DOHH2 (cell line): ENCODE measurements around the gene WDTC1.

Experiments used
- EZH2phosphoT487 ChIP-seq: fragments of 200-600 bp; sonication (generic); IDR thresholded peaks from 2 replicates; pipeline ENCODE4 v1.6.1; 2017; ENCODE audit warnings: borderline replicate concordance, mild to moderate bottlenecking, antibody characterized with exemption, low read length, moderate library complexity, mixed read lengths
- TF ChIP-seq, protein P1 (sequence below): fragments of 200-600 bp; sonication (generic); IDR thresholded peaks from one replicate; pipeline ENCODE4 v1.5.1; 2014; ENCODE audit warnings: antibody characterized with exemption, mild to moderate bottlenecking, low read depth, low read length; ENCODE audit not compliant: poor library complexity, severe bottlenecking

DNA sequence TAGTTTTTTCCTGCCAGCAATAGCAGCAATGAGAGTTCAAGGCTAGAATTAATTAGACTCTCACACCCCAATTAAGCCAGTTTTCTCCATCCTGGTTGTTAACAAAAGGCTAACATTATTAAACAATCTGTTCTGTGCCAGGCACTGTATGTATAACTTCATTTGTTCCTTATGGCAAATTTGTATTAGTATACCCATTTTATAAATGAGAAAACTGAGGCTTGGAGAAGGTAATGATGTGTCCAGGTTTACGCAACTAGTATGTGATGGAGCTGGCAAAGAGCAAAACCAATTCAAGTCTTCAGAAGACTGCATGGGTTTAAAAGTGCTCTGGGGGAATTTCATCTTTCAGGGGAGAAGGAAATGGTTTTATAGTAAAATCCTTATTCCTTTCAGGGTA, 41.2 kb upstream of the WDTC1 start:
- TF ChIP-seq, protein P1, sequence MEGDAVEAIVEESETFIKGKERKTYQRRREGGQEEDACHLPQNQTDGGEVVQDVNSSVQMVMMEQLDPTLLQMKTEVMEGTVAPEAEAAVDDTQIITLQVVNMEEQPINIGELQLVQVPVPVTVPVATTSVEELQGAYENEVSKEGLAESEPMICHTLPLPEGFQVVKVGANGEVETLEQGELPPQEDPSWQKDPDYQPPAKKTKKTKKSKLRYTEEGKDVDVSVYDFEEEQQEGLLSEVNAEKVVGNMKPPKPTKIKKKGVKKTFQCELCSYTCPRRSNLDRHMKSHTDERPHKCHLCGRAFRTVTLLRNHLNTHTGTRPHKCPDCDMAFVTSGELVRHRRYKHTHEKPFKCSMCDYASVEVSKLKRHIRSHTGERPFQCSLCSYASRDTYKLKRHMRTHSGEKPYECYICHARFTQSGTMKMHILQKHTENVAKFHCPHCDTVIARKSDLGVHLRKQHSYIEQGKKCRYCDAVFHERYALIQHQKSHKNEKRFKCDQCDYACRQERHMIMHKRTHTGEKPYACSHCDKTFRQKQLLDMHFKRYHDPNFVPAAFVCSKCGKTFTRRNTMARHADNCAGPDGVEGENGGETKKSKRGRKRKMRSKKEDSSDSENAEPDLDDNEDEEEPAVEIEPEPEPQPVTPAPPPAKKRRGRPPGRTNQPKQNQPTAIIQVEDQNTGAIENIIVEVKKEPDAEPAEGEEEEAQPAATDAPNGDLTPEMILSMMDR: no peak
- no peak for TF ChIP-seq EZH2phosphoT487
